Retinal pigment epithelial cell (primary cell): ENCODE data around the gene RPRD2.

Source experiments
- DNase-seq: peaks from one replicate; pipeline ENCODE4 v3.0.0-alpha.2; 2010; ENCODE audit warnings: low read depth
- H3K4me3 ChIP-seq: 2 replicates; pipeline ENCODE4 v1.5.1; 2011; ENCODE audit warnings: mild to moderate bottlenecking, low read length, control low read depth, moderate library complexity
- CTCF ChIP-seq: conservative IDR thresholded peaks from 2 replicates; pipeline ENCODE4 v1.5.1; 2011; ENCODE audit warnings: low read depth, low read length, control low read depth, inconsistent platforms

RPRD2 gene

GRCh38 chr1:150466964-150467363 lies 103.0 kb downstream of the RPRD2 start:
- no peak overlapping the region for H3K4me3 ChIP-seq
- TF ChIP-seq CTCF, result no peak
- DNase-seq, result no peak

- no peak for TF ChIP-seq CTCF
- H3K4me3 ChIP-seq, result no peak overlapping the region
These were observed 105.3 kb downstream of the RPRD2 start for GRCh38 chr1:150469291-150469690.

GRCh38 chr1:150472601-150473200 lies 108.8 kb downstream of the RPRD2 start:
- H3K4me3 ChIP-seq, result no peak overlapping the region
- TF ChIP-seq CTCF, result no peak
- no peak for DNase-seq

More at GRCh38 chr1:150469291-150469690, 105.3 kb downstream of the RPRD2 start:
- no peak for DNase-seq

GRCh38 chr1:150473659-150474058 lies 109.7 kb downstream of the RPRD2 start:
- no peak for TF ChIP-seq CTCF
- no peak overlapping the region for H3K4me3 ChIP-seq
- no peak for DNase-seq

GRCh38 chr1:150474869-150475268 lies 110.9 kb downstream of the RPRD2 start:
- DNase-seq, result no peak
- TF ChIP-seq CTCF, result no peak
- no peak overlapping the region for H3K4me3 ChIP-seq

GRCh38 chr1:150476754-150477153 lies 112.8 kb downstream of the RPRD2 start:
- H3K4me3 ChIP-seq, result no peak overlapping the region
- no peak for DNase-seq
- TF ChIP-seq CTCF, result no peak

GRCh38 chr1:150477320-150477719 lies 113.4 kb downstream of the RPRD2 start:
- no peak for DNase-seq
- no peak overlapping the region for H3K4me3 ChIP-seq
- TF ChIP-seq CTCF, result no peak
